GM18867 (cell line): ENCODE measurements around the gene RNF11.
A peak's percentile ranks its signal among the peaks of the same experiment; 100 is the strongest.
"Not testable (repeated sequence)": the region's sequence is repeated elsewhere in the genome, so short reads cannot be mapped to it uniquely, and the experiment has no call there.

Source experiments
- ATAC-seq: cut with Tn5 transposase; IDR thresholded peaks from one replicate; pipeline ENCODE4 v1.9.1; 2021; ENCODE audit warnings: mild to moderate bottlenecking, moderate library complexity; ENCODE audit not compliant: unreplicated experiment

RNF11 gene

DNA sequence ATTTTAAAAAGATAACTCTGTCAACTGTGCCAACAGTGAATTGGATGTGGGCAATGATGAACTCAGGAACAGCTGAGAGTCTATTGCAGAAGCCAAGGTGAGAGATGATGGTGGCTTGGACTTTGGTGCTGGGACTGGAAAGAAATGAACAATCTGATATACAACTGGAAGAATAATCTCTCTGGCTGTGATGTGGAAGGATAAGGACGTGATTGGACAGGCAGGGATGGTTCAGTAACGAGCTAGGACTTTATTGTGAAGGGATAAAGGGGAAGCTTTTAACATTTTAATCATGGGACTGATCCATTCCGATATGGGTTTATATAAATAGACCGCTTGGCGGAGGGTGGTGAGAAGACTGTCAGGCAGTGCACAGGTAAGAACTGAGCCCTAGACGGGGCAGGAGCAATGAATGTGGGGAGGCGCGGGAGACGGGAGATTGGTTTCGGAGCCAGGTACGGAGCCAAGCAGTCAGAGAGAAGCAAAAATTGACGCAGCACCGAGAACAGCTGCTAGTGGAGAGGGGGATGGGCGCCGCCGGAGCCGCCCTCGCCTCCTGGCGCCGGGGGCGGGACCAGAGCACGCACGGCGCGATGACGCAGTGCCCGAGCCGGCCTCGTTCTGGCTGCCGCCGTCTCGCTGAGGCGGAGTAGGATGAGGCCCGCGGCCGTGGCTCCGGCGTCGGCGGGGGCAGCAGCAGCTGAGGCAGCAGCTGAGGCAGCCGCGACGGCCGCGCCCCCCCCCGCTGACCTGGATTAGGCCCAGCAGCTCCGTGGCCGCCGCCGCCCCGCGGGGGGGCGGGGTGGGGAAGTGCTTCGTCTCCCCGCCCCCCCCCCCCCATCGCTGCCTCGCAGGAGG lies at the start of gene RNF11:
TSS of gene RNF11 (plus strand) at position 601 of the 858 bp plus-strand sequence. CDS start 484 bp downstream, outside the sequence.
- peak; percentile 84 for ATAC-seq

- ATAC-seq = no peak
These were observed 47.8 kb upstream of the RNF11 start for GRCh38 chr1:51188230-51188629.

DNA sequence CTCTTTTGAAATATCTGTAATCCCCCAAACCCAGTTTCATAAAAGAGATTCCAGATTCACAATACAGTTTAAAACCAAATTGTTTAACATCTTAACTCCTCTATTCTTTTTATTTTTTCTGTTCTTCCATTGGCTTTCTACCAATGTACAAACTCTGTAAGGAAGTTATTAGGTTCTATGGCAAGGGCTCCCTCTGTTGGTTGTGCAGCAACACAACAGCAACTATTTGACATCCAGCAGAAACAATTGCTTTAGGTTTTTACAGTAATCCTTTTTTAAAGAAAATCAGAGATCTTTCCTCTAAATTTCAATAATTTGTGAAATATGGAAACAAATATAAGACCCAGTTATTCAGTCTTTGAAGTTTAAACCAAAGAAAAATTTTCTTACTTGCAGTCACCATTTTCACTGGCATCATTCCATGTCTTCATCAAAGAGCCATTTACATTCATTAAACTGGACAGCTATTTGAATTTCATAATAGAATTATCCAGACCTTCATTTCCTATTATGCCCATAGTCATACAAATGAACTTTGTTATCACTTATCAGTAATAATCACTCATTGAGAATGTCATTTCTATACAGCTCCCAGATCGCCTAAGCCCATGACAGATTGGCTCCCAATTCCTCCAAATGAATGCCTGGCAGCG lies 46.5 kb upstream of the RNF11 start:
- peak; percentile 51 for ATAC-seq

DNA sequence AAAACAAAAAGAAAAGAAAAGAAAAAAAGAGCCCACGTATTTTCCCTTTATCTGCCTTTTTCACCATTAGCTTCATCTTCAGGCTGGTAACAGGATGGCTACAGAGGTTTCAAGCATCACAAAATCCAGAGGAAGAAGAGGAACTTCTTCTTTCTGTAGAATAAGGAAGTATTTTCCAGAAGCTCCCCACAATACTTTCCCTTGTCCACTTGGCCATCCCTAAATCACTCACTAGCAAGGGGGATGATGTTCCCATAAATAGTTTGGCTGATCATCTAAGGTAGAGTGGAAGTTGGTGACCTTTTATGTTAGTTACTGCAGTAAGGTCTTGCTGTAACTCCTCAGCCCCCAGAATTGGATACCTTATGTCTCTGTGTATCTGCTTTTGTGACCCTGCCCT lies 45.1 kb upstream of the RNF11 start:
- ATAC-seq = no peak

- peak; percentile 46 for ATAC-seq
These were observed 43.7 kb upstream of the RNF11 start for GRCh38 chr1:51192213-51192843.

GRCh38 chr1:51193564-51193963 lies 42.5 kb upstream of the RNF11 start:
- no peak for ATAC-seq

- peak; percentile 95 for ATAC-seq
These were observed 32.8 kb upstream of the RNF11 start for GRCh38 chr1:51203121-51203873.

DNA sequence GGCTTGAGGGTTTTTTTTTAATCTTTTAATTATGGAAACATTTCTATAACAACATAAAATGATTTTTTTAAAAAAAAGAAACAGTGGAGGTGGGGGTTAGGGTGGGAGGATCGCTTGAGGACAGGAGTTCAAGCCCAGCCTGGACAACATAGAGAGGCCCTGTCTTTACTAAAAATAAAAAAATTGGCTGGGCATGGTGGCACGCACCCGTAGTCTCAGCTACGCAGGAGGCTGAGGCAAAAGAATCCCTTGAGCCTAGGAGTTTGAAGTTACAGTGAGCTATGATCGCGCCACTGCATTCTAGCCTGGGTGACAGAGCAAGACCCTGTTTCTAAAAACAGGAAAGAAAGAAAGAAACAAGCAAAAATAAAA lies 32.2 kb upstream of the RNF11 start:
- ATAC-seq = no peak

DNA sequence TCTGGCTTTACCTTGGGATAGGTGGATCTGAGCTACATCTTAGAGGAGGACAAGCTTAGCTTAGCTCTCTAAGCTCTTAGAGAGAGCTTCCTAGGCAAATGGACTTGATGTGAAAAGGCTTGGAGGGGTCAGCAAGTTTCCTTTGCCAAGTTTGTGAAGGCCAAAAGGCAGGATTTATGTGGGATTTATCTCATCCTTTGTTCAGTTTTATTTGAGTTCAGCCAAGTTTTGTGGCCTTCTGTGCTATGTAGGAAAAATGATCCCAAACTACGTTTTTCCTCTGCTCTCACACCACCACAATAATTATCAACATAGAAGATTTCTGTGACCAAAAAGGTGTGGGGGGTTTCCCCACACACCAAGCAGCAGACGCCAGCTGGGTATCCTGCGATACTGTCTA lies 26.0 kb upstream of the RNF11 start:
- no peak for ATAC-seq

GRCh38 chr1:51210676-51211075 lies 25.4 kb upstream of the RNF11 start:
- no peak for ATAC-seq

DNA sequence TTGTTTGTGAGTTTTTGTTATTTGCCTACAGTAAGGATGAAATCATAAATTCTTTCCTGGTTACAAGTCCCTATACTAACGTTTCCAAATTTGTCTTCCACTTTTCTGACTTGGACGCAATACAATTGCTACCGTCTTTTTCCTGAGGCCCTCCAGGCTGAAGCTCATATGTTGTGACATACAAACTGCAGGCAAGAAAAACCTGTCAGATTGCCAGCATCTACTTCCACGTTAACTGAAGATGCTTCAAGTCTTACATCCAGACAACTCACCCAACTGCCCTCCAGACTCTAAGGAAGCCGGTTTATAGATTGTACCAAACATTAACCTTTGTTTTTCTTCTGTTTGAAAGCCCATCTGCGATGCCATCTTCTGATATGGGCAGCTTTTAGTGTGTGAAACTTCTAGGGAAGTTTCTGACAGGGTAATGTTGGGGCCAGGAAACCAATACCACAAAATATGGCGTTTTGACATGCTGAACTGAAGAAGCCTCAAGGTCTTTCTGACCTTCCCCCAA lies 21.4 kb upstream of the RNF11 start:
- no peak for ATAC-seq

GRCh38 chr1:51215169-51215568 lies 20.9 kb upstream of the RNF11 start:
- ATAC-seq = no peak

DNA sequence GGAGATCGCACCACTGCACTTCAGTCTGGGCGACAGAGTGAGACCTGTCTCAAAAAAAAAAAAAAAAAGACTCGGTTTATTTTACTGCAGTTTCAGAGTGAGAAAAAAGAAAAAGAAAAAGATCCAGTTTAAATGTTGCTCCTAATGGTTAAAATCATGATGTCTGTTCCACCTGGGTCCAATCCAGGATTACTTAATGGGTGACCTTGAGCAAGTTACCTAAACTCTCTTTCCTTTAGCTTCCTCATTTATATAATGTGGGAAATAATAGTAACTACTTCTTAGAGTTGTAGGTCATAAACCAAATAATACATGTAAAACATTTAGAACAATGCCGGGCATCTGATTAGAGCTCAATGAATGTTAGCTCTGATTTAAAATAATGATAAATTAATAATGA lies 19.4 kb upstream of the RNF11 start:
- no peak for ATAC-seq

GRCh38 chr1:51217101-51217500 lies 19.0 kb upstream of the RNF11 start:
- ATAC-seq = no peak

GRCh38 chr1:51218570-51218969 lies 17.5 kb upstream of the RNF11 start:
- ATAC-seq = no peak

GRCh38 chr1:51219022-51219421 lies 17.1 kb upstream of the RNF11 start:
- no peak for ATAC-seq

- not testable (repeated sequence) for ATAC-seq
These were observed 14.5 kb upstream of the RNF11 start for GRCh38 chr1:51221529-51221928.

- no peak for ATAC-seq
These were observed 13.8 kb upstream of the RNF11 start for GRCh38 chr1:51222136-51222787.

GRCh38 chr1:51222809-51223208 lies 13.3 kb upstream of the RNF11 start:
- ATAC-seq = no peak

DNA sequence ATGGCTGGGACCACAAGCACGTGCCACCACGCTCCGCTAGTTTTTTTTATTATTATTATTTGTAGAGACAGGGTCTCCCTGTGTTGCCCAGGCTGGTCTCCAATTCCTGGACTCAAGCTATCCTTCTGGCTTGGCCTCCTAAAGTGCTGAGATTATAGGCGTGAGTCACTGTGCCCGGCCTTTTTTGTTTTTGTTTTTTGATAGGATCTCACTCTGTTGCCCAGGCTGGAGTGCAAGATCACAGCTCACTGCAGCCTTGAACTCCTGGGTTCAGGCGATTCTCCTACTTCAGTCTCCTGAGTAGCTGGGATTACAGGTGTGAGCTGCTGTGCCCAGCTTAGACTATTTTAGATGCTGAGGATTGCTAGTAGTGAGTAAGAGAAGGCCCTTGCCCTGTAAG lies 11.8 kb upstream of the RNF11 start:
- ATAC-seq = no peak
